Measurements from ENCODE around the gene GPC6. TPM values are rescaled to one million over a fixed set of nuclear protein-coding genes. Genes with fewer than 3 reads are reported as not detected.

GPC6 gene
- total and polyA plus RNA-seq, 10 donors = 0.22 to 9.3 (median 4.5) TPM

DNA sequence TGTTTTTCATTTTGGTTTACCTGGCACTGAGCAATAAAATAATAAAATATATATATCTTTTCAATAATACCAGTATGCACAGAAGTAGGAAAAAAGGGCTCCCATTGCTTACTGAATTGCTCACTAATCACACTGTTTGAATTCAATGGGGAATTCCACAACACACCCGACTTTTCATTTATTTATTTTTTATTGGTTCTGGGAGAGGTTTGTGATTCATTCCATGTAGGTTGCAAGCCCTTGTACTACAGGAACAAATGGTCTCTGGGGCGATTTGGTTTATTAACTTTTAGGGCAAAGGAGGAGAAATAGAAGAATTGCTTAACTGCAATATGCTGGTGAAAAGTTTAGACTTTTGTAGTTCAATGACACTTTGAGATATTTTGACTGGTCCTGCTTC lies 1045.4 kb downstream of the GPC6 start:
- Histone ChIP-seq H3K4me1 (no peaks in the 10 kb centered on the region), H3K9me3 (peaks cover 0 to 6% (median 0%) of the 10 kb centered on the region in 8 donors), H3K4me3 (no peak overlapping the region), H3K27me3 (replicated peaks in 1 of 7) (no peaks in the 10 kb centered on the region), H3K27ac (no peak overlapping the region), H3K36me3 (no peaks in the 10 kb centered on the region)
- no peak for DNase-seq
- intact Hi-C loops (cut with DNase I; ENCODE audit: low total_unique reads) = no loop called here
- TF ChIP-seq POLR2A (IDR thresholded peaks at IDR 0.05) = no peak
- no peak for TF ChIP-seq POLR2AphosphoS5 (IDR thresholded peaks at IDR 0.05)
- TF ChIP-seq, protein P1, sequence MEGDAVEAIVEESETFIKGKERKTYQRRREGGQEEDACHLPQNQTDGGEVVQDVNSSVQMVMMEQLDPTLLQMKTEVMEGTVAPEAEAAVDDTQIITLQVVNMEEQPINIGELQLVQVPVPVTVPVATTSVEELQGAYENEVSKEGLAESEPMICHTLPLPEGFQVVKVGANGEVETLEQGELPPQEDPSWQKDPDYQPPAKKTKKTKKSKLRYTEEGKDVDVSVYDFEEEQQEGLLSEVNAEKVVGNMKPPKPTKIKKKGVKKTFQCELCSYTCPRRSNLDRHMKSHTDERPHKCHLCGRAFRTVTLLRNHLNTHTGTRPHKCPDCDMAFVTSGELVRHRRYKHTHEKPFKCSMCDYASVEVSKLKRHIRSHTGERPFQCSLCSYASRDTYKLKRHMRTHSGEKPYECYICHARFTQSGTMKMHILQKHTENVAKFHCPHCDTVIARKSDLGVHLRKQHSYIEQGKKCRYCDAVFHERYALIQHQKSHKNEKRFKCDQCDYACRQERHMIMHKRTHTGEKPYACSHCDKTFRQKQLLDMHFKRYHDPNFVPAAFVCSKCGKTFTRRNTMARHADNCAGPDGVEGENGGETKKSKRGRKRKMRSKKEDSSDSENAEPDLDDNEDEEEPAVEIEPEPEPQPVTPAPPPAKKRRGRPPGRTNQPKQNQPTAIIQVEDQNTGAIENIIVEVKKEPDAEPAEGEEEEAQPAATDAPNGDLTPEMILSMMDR (IDR thresholded peaks at IDR 0.05 in 8 of 11, conservative IDR thresholded peaks at IDR 0.05 in 3 of 11) = no peak
- WGBS, 5 donors = 70 to 86% (median 77%) methylated on average over 2 of the region's 2 CpGs

DNA sequence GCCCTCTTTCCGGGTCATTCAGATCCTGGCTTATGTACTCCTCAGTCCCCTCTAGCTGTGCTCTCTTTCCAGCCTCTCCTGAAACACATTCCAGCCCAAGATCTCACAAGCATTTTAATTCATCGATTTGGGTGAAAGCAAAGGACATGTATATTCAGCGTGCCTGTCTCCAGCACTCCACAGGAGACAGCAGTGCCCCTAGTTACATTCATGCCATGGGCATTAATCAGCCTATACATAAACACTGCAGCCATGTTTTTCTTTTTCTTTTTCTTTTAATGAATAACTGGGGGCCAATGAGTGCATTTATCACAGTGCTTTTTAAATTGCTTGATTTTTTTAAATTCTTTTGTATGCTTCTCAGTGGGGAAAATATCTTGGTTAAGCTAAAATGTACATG lies 1053.7 kb downstream of the GPC6 start:
- WGBS, 5 donors = 69 to 85% (median 80%) methylated on average over 3 of the region's 3 CpGs
- DNase-seq = no peak
- no peak overlapping the region for H3K4me3 ChIP-seq
- TF ChIP-seq POLR2AphosphoS5 (IDR thresholded peaks at IDR 0.05) = no peak
- H3K9me3 ChIP-seq = peaks cover 0 to 16% (median 2%) of the 10 kb centered on the region in 8 donors
- H3K27me3 ChIP-seq (replicated peaks in 1 of 7) = no peaks in the 10 kb centered on the region
- no peaks in the 10 kb centered on the region for H3K4me1 ChIP-seq
- H3K27ac ChIP-seq = no peak overlapping the region
- intact Hi-C loops (cut with DNase I; ENCODE audit: low total_unique reads) = no loop called here
- no peaks in the 10 kb centered on the region for H3K36me3 ChIP-seq

DNA sequence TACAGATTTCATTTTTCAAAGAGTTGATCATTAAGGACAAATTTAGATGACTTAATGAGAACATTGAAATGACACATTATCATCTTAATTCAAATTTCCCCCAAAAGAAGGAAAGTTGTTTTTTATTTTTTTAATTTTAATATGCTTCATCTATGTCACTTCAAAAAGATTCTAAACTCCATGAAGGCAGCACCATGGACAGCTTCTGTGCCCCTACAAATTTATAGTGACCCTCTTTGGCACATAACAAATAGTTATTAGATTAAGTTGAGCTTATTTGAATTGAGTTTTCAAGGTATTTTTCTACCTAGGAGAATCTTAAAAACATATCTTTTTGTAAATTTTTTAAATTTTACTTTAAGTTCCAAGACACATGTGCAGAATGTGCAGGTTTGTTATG lies 1054.2 kb downstream of the GPC6 start:
- TF ChIP-seq POLR2A (IDR thresholded peaks at IDR 0.05) (no peak), POLR2AphosphoS5 (IDR thresholded peaks at IDR 0.05) (no peak)
- TF ChIP-seq, protein P1 (IDR thresholded peaks at IDR 0.05 in 8 of 11, conservative IDR thresholded peaks at IDR 0.05 in 3 of 11) = no peak
- Histone ChIP-seq H3K9me3 (peaks cover 0 to 16% (median 2%) of the 10 kb centered on the region in 8 donors), H3K4me3 (no peak overlapping the region), H3K27ac (no peak overlapping the region), H3K36me3 (no peaks in the 10 kb centered on the region), H3K4me1 (no peaks in the 10 kb centered on the region), H3K27me3 (replicated peaks in 1 of 7) (no peaks in the 10 kb centered on the region)
- intact Hi-C loops (cut with DNase I; ENCODE audit: low total_unique reads) = no loop called here
- no peak for DNase-seq

DNA sequence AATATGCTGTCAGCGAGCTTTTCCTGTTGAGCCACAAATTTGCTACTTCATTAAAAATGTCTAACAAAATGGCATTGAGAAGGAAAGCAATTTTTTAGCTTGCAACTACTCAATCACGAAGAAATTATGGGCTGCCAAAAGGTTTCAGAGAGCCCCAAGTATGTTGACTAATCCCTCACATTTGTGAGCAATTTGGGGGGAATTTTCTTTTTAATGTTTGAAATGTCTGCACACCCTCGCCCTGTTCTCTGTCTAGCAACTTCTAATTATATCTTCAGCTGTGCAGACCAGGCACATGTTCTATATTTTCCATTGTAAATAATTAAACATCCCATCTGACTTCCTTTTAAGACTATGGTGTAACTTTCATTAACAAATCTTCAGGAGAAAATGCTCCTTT lies 1060.0 kb downstream of the GPC6 start:
- no peak for DNase-seq
- Histone ChIP-seq H3K4me1 (no peaks in the 10 kb centered on the region), H3K27ac (no peak overlapping the region), H3K9me3 (no peaks in the 10 kb centered on the region), H3K27me3 (replicated peaks in 1 of 7) (no peaks in the 10 kb centered on the region), H3K4me3 (no peak overlapping the region), H3K36me3 (no peaks in the 10 kb centered on the region)
- no peak for TF ChIP-seq POLR2A (IDR thresholded peaks at IDR 0.05)
- TF ChIP-seq, protein P1 (IDR thresholded peaks at IDR 0.05 in 8 of 11, conservative IDR thresholded peaks at IDR 0.05 in 3 of 11) = no peak
- TF ChIP-seq POLR2AphosphoS5 (IDR thresholded peaks at IDR 0.05) = no peak
- WGBS, 5 donors = 71 to 85% (median 80%) methylated on average over 3 of the region's 3 CpGs
- intact Hi-C loops (cut with DNase I; ENCODE audit: low total_unique reads) = no loop called here
